ENCODE results near the gene BCORL1. TPM values are rescaled to one million over a fixed set of nuclear protein-coding genes. Genes with fewer than 3 reads are reported as not detected.

Gene BCORL1
- total RNA-seq, 1 donor: 2.6 TPM

GRCh38 chrX:130105244-130105643 is 122.8 kb downstream of the BCORL1 start:
- DNase-seq (ENCODE audit: low read depth): peak; percentile 45
- H3K4me3 ChIP-seq (ENCODE audit: low read depth, low read length): no peak overlapping the region
- no peak for TF ChIP-seq CTCF (IDR thresholded peaks at IDR 0.05; ENCODE audit: insufficient read depth, low read depth, low read length)

GRCh38 chrX:130106071-130106470 is 123.6 kb downstream of the BCORL1 start:
- no peak for DNase-seq (ENCODE audit: low read depth)
- no peak overlapping the region for H3K4me3 ChIP-seq (ENCODE audit: low read depth, low read length)
- TF ChIP-seq CTCF (IDR thresholded peaks at IDR 0.05; ENCODE audit: insufficient read depth, low read depth, low read length): no peak

Other genes starting within 250 kb of the BCORL1 start
- under 0.01 TPM in 1 of 2 replicates, not detected in the other for gene XPNPEP2, start 243.7 kb upstream of the BCORL1 start, total RNA-seq
- gene SASH3, start 202.7 kb upstream of the BCORL1 start, total RNA-seq: not detected in 2 replicates
- gene ZDHHC9, start 138.7 kb upstream of the BCORL1 start, total RNA-seq: 15.8 and 22.0 TPM in 2 replicates
- 16.1 and 16.4 TPM in 2 replicates for gene UTP14A, start 76.5 kb upstream of the BCORL1 start, total RNA-seq
- 16.4 and 21.3 TPM in 2 replicates for gene ELF4, start 127.9 kb downstream of the BCORL1 start, total RNA-seq
- gene AIFM1, start 183.2 kb downstream of the BCORL1 start, total RNA-seq: 13.5 and 16.0 TPM in 2 replicates
- gene RAB33A, start 189.3 kb downstream of the BCORL1 start, total RNA-seq: 1.3 and 3.5 TPM in 2 replicates

All from fibroblast of villous mesenchyme (primary cell).